H1 (cell line): ENCODE data around the gene SSC5D. TPM values are rescaled to one million over a fixed set of nuclear protein-coding genes. Genes with fewer than 3 reads are reported as not detected.

Experiments used
- CBX5 ChIP-seq: fragments of 300-800, 300-1000 bp; sonication (generic); IDR thresholded peaks from 2 replicates; pipeline ENCODE4 v1.7.1; 2016; ENCODE audit warnings: antibody characterized with exemption, low read length, low read depth
- PHF8 ChIP-seq: fragments of 200-600 bp; sonication (generic); conservative IDR thresholded peaks from 2 replicates; pipeline ENCODE4 v1.7.1; 2012; ENCODE audit warnings: low read depth, mild to moderate bottlenecking, inconsistent platforms, low read length, moderate library complexity
- polyA plus RNA-seq, 7 experiments: library from polyadenylated mRNA; depleted of rRNA in 3 of 7; stranded (reverse) in 5 of 7; unstranded in 2 of 7; fragments of >200 nt in 5 of 7; fragments of 200-250 nt in 2 of 7; gene quantifications; 1 replicate in 5 of 7; 2 replicates in 1 of 7; 4 replicates in 1 of 7; pipeline versions ENCODE4 v1.2.1 to v1.2.3, GENCODE V29; 2011 to 2013; ENCODE audit warnings: missing spikeins in 2 of 7, mixed read lengths in 2 of 7
- total RNA-seq: library from RNA; stranded (reverse); fragmentation: NEBNext Ultra II Directional; extraction: Animal tissue kit (Norgen Biotek cat#: 25700); gene quantifications from 2 replicates; pipeline ENCODE4 v1.2.1, GENCODE V29; 2021
- TF ChIP-seq, protein P1 (sequence below): fragments of 300-600 bp; sonication (generic); IDR thresholded peaks from 2 replicates; pipeline ENCODE4 v1.7.1; 2012; ENCODE audit warnings: low read length, moderate library complexity, mild to moderate bottlenecking, inconsistent platforms; ENCODE audit not compliant: insufficient replicate concordance

Gene SSC5D
- total and polyA plus RNA-seq, 2 of the 8 experiments (the other 6 are each of a cell fraction or from before 2014, with no cell fraction given): 0.39 to 1.7 TPM

DNA sequence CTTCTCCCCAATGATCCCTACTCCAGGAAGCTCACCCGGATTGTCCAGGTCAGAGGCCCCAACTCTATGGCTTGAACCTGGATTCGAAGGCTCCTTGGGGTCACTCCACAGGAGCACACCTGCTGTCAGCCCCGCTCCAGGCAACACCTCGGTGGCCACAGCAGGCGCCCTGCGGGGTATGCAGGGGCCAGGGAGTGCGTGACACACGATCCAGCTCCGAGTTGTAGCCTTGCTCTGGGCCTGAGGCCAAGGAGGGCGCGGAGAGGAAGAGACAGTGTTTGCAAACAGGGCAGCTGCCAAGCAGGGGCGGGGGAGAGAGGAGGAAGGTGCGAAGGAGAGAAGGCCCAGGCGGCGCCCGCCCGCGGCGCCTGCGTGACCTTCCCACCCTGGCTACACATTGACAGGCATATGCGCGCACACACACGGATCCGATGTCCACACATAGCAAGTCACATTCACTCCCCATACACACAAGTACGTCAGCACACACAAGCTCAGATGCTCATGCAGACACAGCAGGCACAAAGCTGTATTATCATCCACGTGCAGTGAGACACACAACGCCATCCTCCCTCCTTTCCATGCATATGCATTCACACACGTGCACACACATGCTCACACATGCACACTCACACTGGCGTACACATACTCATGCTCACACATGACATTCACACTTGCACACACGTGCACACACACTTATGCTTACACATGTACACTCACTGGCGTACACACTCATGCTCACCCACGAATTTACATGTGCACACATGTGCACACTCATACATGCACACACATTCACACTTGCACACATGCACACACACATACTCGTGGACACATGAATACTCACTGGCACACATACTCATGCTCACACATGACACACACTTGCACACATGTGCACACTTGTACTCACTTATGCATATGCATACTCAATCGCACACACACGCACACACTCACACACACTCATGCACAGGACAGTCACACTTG is 38.3 kb downstream of the SSC5D start (continued):
- TF ChIP-seq, protein P1, sequence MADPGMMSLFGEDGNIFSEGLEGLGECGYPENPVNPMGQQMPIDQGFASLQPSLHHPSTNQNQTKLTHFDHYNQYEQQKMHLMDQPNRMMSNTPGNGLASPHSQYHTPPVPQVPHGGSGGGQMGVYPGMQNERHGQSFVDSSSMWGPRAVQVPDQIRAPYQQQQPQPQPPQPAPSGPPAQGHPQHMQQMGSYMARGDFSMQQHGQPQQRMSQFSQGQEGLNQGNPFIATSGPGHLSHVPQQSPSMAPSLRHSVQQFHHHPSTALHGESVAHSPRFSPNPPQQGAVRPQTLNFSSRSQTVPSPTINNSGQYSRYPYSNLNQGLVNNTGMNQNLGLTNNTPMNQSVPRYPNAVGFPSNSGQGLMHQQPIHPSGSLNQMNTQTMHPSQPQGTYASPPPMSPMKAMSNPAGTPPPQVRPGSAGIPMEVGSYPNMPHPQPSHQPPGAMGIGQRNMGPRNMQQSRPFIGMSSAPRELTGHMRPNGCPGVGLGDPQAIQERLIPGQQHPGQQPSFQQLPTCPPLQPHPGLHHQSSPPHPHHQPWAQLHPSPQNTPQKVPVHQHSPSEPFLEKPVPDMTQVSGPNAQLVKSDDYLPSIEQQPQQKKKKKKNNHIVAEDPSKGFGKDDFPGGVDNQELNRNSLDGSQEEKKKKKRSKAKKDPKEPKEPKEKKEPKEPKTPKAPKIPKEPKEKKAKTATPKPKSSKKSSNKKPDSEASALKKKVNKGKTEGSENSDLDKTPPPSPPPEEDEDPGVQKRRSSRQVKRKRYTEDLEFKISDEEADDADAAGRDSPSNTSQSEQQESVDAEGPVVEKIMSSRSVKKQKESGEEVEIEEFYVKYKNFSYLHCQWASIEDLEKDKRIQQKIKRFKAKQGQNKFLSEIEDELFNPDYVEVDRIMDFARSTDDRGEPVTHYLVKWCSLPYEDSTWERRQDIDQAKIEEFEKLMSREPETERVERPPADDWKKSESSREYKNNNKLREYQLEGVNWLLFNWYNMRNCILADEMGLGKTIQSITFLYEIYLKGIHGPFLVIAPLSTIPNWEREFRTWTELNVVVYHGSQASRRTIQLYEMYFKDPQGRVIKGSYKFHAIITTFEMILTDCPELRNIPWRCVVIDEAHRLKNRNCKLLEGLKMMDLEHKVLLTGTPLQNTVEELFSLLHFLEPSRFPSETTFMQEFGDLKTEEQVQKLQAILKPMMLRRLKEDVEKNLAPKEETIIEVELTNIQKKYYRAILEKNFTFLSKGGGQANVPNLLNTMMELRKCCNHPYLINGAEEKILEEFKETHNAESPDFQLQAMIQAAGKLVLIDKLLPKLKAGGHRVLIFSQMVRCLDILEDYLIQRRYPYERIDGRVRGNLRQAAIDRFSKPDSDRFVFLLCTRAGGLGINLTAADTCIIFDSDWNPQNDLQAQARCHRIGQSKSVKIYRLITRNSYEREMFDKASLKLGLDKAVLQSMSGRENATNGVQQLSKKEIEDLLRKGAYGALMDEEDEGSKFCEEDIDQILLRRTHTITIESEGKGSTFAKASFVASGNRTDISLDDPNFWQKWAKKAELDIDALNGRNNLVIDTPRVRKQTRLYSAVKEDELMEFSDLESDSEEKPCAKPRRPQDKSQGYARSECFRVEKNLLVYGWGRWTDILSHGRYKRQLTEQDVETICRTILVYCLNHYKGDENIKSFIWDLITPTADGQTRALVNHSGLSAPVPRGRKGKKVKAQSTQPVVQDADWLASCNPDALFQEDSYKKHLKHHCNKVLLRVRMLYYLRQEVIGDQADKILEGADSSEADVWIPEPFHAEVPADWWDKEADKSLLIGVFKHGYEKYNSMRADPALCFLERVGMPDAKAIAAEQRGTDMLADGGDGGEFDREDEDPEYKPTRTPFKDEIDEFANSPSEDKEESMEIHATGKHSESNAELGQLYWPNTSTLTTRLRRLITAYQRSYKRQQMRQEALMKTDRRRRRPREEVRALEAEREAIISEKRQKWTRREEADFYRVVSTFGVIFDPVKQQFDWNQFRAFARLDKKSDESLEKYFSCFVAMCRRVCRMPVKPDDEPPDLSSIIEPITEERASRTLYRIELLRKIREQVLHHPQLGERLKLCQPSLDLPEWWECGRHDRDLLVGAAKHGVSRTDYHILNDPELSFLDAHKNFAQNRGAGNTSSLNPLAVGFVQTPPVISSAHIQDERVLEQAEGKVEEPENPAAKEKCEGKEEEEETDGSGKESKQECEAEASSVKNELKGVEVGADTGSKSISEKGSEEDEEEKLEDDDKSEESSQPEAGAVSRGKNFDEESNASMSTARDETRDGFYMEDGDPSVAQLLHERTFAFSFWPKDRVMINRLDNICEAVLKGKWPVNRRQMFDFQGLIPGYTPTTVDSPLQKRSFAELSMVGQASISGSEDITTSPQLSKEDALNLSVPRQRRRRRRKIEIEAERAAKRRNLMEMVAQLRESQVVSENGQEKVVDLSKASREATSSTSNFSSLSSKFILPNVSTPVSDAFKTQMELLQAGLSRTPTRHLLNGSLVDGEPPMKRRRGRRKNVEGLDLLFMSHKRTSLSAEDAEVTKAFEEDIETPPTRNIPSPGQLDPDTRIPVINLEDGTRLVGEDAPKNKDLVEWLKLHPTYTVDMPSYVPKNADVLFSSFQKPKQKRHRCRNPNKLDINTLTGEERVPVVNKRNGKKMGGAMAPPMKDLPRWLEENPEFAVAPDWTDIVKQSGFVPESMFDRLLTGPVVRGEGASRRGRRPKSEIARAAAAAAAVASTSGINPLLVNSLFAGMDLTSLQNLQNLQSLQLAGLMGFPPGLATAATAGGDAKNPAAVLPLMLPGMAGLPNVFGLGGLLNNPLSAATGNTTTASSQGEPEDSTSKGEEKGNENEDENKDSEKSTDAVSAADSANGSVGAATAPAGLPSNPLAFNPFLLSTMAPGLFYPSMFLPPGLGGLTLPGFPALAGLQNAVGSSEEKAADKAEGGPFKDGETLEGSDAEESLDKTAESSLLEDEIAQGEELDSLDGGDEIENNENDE: no peak
- TF ChIP-seq PHF8: no peak
- no peak for TF ChIP-seq CBX5
